GF-D8 (cell line): Measurements from ENCODE around the gene IFT122.
"Not testable (repeated sequence)": the region's sequence is repeated elsewhere in the genome, so short reads cannot be mapped to it uniquely, and the experiment has no call there.

Source experiments
- DNase-seq: peaks from one replicate; lab custom pipeline; 2025; lab: John Stamatoyannopoulos, UW

Gene IFT122

DNA sequence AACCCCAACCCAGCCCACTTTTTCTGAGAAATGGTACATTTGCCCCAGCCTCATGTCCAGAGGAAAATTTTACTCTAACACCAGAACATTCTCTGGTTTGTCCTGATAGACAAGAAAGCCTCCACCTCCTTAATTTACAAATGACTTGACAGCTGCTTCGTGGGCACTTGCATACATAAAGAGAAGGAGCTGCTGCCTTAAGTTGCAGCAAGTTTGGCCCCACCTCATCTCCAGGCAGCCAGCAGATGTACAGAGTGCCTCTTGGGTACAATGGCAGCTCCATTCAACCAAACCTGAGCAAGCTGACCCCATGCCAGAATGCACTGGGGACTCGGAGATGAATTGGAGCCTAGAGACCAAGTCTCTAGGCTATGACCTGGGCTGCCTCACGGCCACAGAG lies 96.8 kb downstream of the IFT122 start:
- no peak for DNase-seq

DNA sequence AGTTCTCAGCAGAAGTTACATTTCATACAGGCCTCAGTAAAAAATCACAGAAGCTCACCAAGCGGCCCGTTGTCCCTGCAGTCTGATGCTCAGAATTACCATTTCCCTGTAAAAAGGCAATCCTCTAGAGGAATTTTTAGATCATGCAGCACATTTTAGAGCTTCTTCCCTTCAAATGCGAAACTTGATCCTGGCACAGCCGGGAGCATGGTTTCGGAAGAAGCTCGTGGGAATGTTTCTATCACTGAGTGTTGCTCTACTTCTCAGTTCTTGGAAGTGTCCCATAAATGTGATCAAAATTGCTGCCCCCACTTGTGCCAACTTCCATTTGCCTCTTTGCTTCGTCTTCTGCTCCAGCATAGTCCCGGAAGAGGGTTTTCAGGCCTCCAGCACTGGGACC lies 99.2 kb downstream of the IFT122 start:
- no peak for DNase-seq

- DNase-seq: no peak
Measured at GRCh38 chr3:129540776-129541516, 100.9 kb downstream of the IFT122 start.

DNA sequence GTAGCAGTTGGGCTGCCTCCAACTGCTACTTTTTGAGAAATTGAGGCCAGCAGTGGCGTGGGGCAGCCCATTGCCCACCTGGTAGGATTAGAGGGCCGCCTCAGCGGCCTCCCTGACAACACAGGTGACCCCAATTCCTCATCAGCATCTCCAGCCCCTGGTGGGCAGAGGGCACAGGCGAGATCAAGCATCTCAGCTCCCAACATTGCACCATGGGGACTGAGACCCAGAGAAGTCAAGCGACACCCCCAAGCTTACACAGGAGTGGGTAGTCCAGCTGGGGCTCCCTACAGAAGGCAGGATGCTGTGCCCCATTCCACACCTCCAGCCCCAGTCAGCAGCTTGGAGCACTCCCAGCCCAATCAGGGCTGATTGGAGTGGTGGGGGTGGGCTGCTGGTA lies 102.7 kb downstream of the IFT122 start:
- no peak for DNase-seq

DNA sequence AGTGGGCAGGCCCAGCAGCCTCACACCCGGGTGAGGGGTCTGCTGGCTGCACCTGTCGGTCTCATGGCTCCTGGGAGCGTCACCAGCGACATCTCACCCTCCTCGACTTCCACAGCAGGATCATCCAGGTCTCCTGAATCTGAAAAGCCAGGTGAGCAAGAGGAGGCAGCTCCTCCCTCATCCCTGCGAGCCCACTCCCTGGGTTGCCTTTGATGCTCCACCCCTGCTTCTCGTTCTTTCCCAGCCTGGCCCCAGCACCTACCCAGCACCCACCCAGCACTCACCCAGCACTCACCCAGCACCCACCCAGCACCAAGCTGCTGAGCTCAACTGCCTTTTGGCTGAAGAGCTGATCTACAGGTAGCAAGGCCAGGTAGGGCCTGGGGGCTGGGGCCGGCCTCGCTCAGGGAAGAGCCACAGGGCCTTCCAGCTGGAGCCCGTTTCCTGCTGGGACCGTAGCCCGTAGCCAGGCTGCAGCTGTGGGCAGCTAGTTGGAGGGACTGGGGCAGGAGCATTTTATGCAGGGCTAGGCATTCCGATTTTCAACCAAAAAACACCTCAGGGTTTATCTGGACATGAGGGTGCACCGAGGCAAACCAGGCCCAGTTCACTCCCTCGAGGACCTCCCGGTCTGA lies 103.2 kb downstream of the IFT122 start, which contains the start of gene H1-8:
TSS of gene H1-8 (plus strand) at position 20 of the 635 bp plus-strand sequence. CDS start at position 64, 44 bp downstream.
- no peak for DNase-seq

DNA sequence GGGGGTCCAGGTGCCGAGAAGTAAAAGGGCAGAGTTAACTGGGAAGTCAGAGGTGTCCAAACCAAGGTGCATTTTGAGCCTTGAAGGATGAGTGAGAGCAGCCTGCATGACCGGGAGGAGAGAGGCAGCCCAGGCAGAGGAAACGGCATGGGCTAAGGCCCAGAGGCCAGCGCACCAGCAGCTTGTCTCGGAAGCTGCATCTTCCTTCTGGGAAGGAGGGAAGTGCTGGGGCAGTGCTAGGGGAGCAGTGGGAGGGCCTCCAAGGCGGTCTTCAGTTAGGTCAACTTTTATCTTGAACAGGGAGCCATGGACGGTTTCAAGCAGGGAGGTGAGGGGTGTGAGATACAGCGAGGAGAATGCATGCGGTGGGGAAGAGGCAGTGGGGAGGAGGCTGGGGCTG lies 104.0 kb downstream of the IFT122 start:
- no peak for DNase-seq

- DNase-seq: not testable (repeated sequence)
Measured at GRCh38 chr3:129545951-129546350, 105.9 kb downstream of the IFT122 start.

DNA sequence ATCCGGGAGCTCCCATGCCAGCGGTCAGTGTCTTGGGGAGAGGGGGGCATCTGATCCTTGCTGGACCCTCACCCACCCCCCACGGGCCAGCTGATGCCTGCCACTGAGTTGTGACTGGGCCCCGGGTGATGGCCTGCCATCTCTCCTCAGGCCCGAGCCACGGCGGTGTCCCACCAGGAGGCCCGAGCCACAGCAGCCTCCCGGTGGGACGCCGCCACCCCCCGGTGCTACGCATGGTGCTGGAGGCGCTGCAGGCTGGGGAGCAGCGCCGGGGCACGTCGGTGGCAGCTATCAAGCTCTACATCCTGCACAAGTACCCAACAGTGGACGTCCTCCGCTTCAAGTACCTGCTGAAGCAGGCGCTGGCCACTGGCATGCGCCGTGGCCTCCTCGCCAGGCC lies 107.2 kb downstream of the IFT122 start:
- DNase-seq: no peak

DNA sequence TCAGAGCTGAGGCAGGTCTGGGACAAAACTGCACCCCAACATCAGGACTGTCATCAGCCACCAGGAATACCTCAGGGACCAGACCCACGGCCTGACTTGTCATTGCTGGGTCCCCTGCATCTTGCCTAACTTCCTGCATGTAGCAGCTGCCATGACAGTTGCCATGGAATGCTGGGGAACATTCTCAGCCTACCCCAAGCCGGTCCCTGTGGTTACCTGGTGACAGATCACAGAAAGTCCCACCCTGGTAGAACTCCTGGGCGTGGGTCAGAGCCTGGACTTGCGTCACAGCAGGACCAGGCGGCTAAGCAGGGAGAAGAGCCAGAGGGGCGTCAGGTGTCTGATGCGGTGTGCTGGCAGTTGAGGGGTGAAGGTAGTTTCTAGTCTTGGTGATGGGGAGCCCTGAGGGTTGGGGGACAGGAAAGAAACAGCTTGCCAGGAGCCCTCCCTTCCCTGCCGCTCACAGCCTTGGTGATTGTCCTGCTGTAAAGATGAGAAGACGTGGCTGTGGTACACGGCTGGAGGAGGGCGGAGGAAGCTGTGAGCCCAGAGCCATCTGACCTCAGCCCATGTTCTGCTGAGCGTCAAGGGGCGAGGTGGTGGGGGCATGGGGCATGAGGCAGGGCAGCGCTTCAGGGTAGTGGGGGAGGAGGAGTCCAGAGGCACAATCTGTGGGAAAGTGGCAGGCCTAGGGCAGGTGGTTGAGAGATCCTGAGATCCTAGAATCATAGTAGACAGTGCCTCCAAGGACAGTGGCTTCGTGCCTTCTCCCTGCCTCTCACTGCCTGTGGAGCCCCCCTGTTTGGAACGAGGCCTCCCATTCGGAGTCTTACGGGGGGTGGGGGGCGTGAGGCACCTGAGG lies 108.3 kb downstream of the IFT122 start:
- no peak for DNase-seq

- DNase-seq: no peak
Measured at GRCh38 chr3:129549006-129549800, 109.2 kb downstream of the IFT122 start.

- no peak for DNase-seq
Measured at GRCh38 chr3:129549805-129550204, 109.8 kb downstream of the IFT122 start.

DNA sequence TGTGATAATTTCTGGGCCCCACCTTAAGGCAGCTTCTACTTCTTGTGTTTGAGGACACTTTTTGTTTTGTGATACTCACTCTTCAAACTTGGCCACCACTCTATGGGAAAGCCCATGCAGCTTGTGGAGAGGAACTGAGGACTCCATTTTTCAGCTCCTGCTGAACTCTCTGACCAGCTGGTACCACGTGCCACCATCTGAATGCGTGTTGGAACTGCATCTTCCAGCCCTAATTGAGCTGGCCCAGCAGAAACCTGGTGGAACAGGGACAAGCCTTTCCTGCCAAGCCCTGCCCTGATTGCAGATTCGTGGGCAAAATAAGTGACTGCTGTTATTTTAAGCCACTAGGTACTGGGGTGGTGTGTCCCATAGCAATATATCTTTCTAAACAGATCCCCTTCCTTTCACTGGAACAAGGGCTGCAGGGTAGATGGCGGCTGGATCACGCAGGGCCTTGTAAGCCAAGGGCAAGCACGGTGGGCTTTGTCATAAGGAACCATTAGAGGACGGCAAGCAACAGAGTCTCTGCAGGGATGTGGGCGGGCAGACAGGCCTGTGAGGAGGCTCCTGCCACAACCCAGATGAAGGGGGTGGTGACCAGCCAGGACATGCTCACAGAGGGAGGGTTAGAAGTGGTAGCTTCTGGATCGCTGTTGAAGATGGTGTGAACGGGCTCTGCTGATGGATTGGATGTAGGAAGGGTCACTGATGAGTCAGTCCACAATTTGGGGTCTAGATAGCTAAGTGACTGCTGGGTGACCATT lies 112.4 kb downstream of the IFT122 start:
- DNase-seq: no peak

DNA sequence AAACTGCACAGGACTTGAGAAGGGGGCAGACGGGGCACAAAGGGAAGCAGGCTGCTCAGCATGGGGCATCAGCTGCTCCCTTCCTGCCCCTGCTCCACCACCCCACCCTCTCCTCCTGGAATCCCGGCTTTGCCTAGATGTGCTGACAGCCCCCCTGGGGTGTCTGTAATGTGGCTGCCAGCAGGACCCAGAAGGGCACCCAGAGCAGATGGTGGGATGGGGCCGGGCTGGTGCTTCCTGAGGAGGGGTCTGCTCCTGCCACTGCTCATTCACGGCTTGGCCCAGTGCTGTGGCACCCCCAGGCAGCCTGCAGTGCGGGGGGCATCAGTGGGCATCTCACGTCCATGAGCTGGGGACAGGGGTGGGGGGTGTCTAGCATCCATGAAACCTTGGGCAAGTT lies 113.1 kb downstream of the IFT122 start:
- DNase-seq: no peak

DNA sequence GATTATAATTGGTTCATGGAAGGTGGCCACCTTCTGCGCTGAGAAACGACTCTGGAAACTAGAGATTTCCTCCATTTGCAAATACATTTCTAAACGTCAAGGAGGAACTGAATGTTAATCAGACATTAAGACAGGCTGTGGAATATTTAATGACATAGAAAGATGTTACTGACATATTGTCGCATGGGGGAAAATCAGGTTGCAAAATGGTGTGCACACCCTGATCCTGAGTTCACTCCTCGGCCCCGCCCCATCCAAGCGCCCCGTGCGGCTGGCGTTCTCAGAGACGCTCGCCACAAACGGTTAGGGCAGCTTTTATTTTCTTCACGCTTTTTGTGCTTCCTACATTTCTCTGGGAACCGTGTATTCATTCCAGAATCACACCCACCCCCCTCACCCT lies 113.7 kb downstream of the IFT122 start:
- no peak for DNase-seq

DNA sequence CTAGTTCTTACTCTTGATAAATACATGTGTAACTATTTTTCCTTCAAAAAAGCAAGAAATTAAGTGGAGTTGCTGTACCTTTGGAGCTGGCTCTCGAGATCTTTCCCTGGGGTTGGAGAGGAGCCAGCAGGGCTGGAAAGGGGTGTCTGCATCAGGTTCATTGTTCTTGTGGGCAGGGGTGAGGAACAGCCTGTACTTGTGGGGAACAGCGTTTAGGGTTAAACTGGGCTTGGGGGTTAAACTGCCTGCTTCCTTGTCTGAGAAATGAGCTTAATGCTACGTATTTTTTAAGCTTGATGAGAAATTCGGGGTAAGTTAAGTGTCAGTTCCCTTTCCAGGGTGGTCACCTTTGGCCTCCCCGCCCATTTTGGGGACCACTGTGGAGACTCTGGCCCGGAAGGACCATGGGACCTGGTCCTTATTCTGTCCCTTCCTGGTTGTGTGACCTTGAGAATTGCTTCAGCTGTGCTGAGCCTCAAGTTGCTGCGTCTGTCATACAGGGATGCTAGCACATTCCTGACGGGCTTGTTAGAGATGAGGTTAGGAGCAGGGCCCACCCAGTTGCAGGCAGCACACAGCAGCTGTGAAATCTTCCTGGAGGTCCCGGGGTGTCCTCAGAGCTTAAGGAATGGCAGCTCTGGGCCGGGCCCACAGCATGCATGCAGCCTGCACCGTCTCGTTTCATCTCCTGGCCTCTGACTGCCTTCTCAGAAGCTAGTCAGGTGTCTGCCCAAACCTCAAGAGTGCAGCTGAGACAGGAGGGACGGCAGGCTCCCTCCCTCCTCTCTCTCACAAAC lies 114.5 kb downstream of the IFT122 start:
- DNase-seq: no peak

GRCh38 chr3:129555153-129555550 lies 115.1 kb downstream of the IFT122 start:
- DNase-seq: no peak

DNA sequence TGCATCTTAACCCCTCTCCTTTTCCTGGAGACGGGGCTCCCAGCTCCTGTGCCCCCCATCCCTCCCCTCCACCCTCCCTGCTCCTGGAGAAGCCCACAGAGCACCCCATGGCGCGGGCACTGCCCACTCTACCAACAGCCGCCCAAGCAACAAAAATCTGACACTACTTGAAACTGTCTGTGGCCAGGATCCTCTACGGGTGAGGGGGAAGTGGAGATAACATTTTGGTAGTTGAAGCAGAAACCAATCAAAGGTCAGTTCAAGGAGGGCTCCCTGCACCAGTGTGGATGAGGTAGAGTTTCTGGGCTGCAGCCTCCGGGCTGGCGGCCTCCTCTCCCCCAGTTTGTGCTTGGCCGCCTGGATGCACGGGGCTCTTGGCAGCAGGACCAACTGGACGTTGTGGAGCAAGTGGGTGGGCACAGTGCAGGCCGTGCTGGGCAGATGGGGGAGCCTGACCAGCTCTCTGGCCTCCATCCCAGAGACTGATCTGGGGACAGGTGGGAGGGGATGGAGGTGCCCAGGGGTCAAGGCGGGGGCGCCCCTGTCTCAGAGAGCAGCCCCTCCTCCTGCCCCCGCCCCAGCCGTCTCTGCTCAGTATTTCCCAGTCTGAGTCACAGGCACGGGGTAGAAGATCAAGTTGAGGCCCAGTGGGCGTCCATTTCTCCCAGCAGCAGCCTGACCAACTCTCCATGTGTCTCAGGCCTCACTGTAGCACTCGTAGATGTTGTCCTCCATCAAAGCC lies 115.8 kb downstream of the IFT122 start:
- no peak for DNase-seq

GRCh38 chr3:129556358-129556695 lies 116.3 kb downstream of the IFT122 start:
- DNase-seq: no peak

DNA sequence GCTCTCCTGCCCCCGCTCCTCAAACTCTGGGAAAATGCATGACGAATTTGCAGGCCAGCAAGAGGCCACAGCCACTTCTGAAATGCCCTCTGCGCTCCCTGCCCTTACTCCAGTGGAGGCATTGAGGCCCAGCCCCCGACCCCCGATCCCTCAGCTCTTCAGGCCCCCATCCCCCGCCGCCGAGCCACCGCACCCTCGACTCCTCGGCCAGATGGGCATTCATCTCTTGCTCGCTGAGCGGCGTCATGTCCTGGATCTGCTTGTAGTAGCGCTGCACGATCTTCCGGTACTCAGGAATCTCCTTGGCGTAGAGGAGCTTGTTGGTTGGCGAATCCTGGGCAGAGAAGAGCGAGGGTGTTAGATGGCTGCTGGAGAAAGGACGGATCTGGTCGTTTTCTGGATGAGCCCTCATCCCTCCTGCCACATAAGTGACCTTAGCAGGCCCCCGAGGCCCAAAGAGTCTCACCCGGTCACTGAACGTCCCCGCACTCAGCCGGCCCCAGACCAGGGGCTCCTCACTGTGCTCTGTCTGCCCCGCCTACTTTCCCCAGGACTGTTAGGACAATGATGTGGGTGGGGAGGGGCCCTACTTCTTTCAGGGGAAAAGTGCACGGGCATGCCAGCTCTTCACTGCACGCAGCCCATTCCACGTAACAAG lies 117.0 kb downstream of the IFT122 start:
- no peak for DNase-seq
